H1 (cell line): ENCODE data around the gene DHX58. TPM values are rescaled to one million over a fixed set of nuclear protein-coding genes. Genes with fewer than 3 reads are reported as not detected.

Experiments
- ATF3 ChIP-seq: IDR thresholded peaks from 2 replicates; pipeline ENCODE4 v1.6.1; 2011; ENCODE audit warnings: low read depth, mild to moderate bottlenecking, low read length; ENCODE audit not compliant: insufficient read depth
- BCL11A ChIP-seq, 2 experiments: IDR thresholded peaks; one replicate each; pipeline ENCODE4 v1.6.1; 2011; ENCODE audit warnings: low read depth in 2 of 2, low read length in 2 of 2, mild to moderate bottlenecking in 2 of 2
- CBX8 ChIP-seq: fragments of 300-800, 300-1000 bp; sonication (generic); IDR thresholded peaks from 2 replicates; pipeline ENCODE4 v1.7.1; 2016; ENCODE audit warnings: low read depth, low read length, borderline replicate concordance
- CEBPB ChIP-seq: IDR thresholded peaks from 2 replicates; pipeline ENCODE4 v1.6.1; 2012; ENCODE audit warnings: low read depth, low read length
- CHD2 ChIP-seq: IDR thresholded peaks from 2 replicates; pipeline ENCODE4 v1.6.1; 2012; ENCODE audit warnings: low read length, improper control_type of control experiment
- GABPA ChIP-seq: IDR thresholded peaks from 2 replicates; pipeline ENCODE4 v1.6.1; 2011; ENCODE audit warnings: mild to moderate bottlenecking, low read length, moderate library complexity, borderline replicate concordance; ENCODE audit not compliant: insufficient read depth
- KDM4A ChIP-seq: IDR thresholded peaks from one replicate; pipeline ENCODE4 v1.7.1; 2012; ENCODE audit warnings: low read depth, mild to moderate bottlenecking, moderate library complexity, low read length, inconsistent platforms; ENCODE audit not compliant: severe bottlenecking
- KDM5A ChIP-seq: fragments of 200-600 bp; IDR thresholded peaks from 2 replicates; pipeline ENCODE4 v1.7.1; 2012; ENCODE audit warnings: mild to moderate bottlenecking, low read length, inconsistent platforms, mixed read lengths
- MAX ChIP-seq: IDR thresholded peaks from 2 replicates; pipeline ENCODE4 v1.6.1; 2012; ENCODE audit warnings: inconsistent platforms
- PHF8 ChIP-seq: fragments of 200-600 bp; sonication (generic); conservative IDR thresholded peaks from 2 replicates; pipeline ENCODE4 v1.7.1; 2012; ENCODE audit warnings: low read depth, mild to moderate bottlenecking, inconsistent platforms, low read length, moderate library complexity
- POLR2A ChIP-seq, 2 experiments: IDR thresholded peaks; 1 replicate in 1 of 2; 2 replicates in 1 of 2; pipeline ENCODE4 v1.6.1; 2011; ENCODE audit warnings: low read depth in 2 of 2, low read length in 2 of 2, mild to moderate bottlenecking in 2 of 2; ENCODE audit errors: control extremely low read depth in 1 of 2
- RAD21 ChIP-seq, 2 experiments: IDR thresholded peaks in 1 of 2; conservative IDR thresholded peaks in 1 of 2; 2 replicates each; pipeline ENCODE4 v1.6.1; 2011; ENCODE audit warnings: low read depth in 2 of 2, low read length in 2 of 2, improper control_type of control experiment in 1 of 2, inconsistent platforms in 1 of 2, mild to moderate bottlenecking in 1 of 2, moderate library complexity in 1 of 2
- RBBP5 ChIP-seq: IDR thresholded peaks from 2 replicates; pipeline ENCODE4 v1.7.1; 2012; ENCODE audit warnings: low read depth, mild to moderate bottlenecking, inconsistent platforms, low read length, moderate library complexity, borderline replicate concordance
- SIN3A ChIP-seq, 2 experiments: IDR thresholded peaks in 1 of 2; conservative IDR thresholded peaks in 1 of 2; 2 replicates each; pipeline ENCODE4 v1.6.1; 2011 to 2012; ENCODE audit warnings: low read length in 2 of 2, improper control_type of control experiment in 1 of 2, low read depth in 1 of 2, mild to moderate bottlenecking in 1 of 2
- SIX5 ChIP-seq: IDR thresholded peaks from 2 replicates; pipeline ENCODE4 v1.6.1; 2011; ENCODE audit warnings: mild to moderate bottlenecking, low read depth, low read length
- SP4 ChIP-seq: IDR thresholded peaks from 2 replicates; pipeline ENCODE4 v1.6.1; 2012; ENCODE audit warnings: low read length, inconsistent platforms
- SRF ChIP-seq: IDR thresholded peaks from 2 replicates; pipeline ENCODE4 v1.6.1; 2011; ENCODE audit warnings: mild to moderate bottlenecking, low read depth, low read length, moderate library complexity
- SUZ12 ChIP-seq: fragments of 200-600 bp; sonication (generic); IDR thresholded peaks from 2 replicates; pipeline ENCODE4 v1.6.1; 2012; ENCODE audit warnings: mild to moderate bottlenecking, inconsistent platforms, low read length, moderate library complexity, mixed read lengths
- TAF1 ChIP-seq: IDR thresholded peaks from 2 replicates; pipeline ENCODE4 v1.6.1; 2011; ENCODE audit warnings: mild to moderate bottlenecking, low read depth, low read length
- TAF7 ChIP-seq: optimal IDR thresholded peaks from 2 replicates; pipeline ENCODE3; 2011; ENCODE audit warnings: low read depth, mild to moderate bottlenecking, inconsistent platforms, low read length, moderate library complexity, borderline replicate concordance
- TEAD4 ChIP-seq: IDR thresholded peaks from 2 replicates; pipeline ENCODE4 v1.6.1; 2012; ENCODE audit warnings: low read depth, low read length, inconsistent platforms, mixed read lengths
- YY1 ChIP-seq: IDR thresholded peaks from 2 replicates; pipeline ENCODE4 v1.6.1; 2011; ENCODE audit warnings: low read depth, mild to moderate bottlenecking, low read length
- polyA plus RNA-seq, 7 experiments: library from polyadenylated mRNA; depleted of rRNA in 3 of 7; stranded (reverse) in 5 of 7; unstranded in 2 of 7; fragments of >200 nt in 5 of 7; fragments of 200-250 nt in 2 of 7; gene quantifications; 1 replicate in 5 of 7; 2 replicates in 1 of 7; 4 replicates in 1 of 7; pipeline versions ENCODE4 v1.2.1 to v1.2.3, GENCODE V29; 2011 to 2013; ENCODE audit warnings: missing spikeins in 2 of 7, mixed read lengths in 2 of 7
- total RNA-seq: library from RNA; stranded (reverse); fragmentation: NEBNext Ultra II Directional; extraction: Animal tissue kit (Norgen Biotek cat#: 25700); gene quantifications from 2 replicates; pipeline ENCODE4 v1.2.1, GENCODE V29; 2021
- TF ChIP-seq, protein P1 (sequence below): IDR thresholded peaks from 2 replicates; pipeline ENCODE4 v1.6.1; 2012; ENCODE audit warnings: inconsistent platforms

The DHX58 gene
- total and polyA plus RNA-seq, 2 of the 8 experiments (the other 6 are each of a cell fraction or from before 2014, with no cell fraction given), result 5.6 to 9.9 TPM

DNA sequence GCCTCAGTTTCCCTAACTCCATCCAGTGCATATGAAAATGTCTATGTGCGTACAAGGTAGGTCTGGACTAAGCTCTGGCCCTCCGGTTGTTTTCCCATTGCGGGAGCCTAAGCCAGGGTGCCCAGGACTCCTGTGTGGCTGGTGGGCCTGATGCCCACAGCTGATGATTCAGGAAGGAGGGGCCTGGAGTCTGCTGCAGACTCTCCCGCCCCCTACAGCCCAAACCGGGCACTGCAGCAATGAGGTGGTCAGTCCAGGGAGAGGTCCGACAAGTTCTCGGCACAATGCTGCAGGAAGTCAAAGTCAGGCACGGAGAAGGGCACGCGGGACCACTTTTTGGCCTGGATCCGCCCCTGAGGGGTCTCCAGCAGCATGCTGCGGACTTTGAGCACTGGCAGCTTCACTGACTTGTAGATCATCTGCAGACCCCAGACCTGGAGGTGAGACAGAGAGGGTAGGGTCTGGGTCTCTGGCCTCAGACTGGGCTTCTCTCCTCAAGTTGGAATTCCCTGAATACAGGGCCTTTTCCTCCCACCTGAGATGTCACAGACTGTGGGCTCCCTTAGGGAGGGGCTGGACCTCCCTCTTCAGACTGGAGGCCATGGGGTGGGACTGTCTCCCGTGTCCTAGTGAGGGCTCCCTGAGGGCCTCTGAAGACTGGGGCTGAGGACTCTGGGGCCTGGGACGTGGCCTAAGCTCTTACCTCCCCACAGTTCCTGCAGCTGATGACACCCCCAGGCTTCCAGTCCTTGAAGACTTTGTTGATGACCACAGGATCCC, 10.8 kb downstream of the DHX58 start (continued):
- TF ChIP-seq, protein P1, sequence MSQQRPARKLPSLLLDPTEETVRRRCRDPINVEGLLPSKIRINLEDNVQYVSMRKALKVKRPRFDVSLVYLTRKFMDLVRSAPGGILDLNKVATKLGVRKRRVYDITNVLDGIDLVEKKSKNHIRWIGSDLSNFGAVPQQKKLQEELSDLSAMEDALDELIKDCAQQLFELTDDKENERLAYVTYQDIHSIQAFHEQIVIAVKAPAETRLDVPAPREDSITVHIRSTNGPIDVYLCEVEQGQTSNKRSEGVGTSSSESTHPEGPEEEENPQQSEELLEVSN, result no peak
- no peak for TF ChIP-seq CHD2
- TF ChIP-seq RAD21 (IDR thresholded peaks at IDR 0.05 in 1 of 2, conservative IDR thresholded peaks at IDR 0.05 in 1 of 2; ENCODE audit: low read depth in 2 of 2, low read length in 2 of 2), result peak; percentile 93 to 96
- no peak for TF ChIP-seq BCL11A (IDR thresholded peaks at IDR 0.05; ENCODE audit: low read depth in 2 of 2, low read length in 2 of 2)
- TF ChIP-seq GABPA, result peak; percentile 41; the same call in 1 of the 2 replicates
- TF ChIP-seq TEAD4, result no peak
- TF ChIP-seq SIX5, result no peak
- TF ChIP-seq SP4, result no peak
- TF ChIP-seq TAF1, result no peak
- TF ChIP-seq SUZ12, result no peak
- TF ChIP-seq KDM4A, result no peak
- TF ChIP-seq MAX, result 0 out of 2 replicates have a peak, but pooled peaks have one; percentile 28
- TF ChIP-seq SRF, result no peak
- TF ChIP-seq YY1, result no peak
- TF ChIP-seq SIN3A (conservative IDR thresholded peaks at IDR 0.05 in 1 of 2, IDR thresholded peaks at IDR 0.05 in 1 of 2; ENCODE audit: low read depth in 1 of 2, low read length in 2 of 2), result peak in 1 of 2 experiments; percentile 78; a peak in 1 of 4 replicates
- TF ChIP-seq RBBP5, result no peak
- no peak for TF ChIP-seq KDM5A
- TF ChIP-seq TAF7, result no peak
- no peak for TF ChIP-seq CEBPB
- no peak for TF ChIP-seq CBX8
- TF ChIP-seq POLR2A (IDR thresholded peaks at IDR 0.05; ENCODE audit: control extremely low read depth in 1 of 2, low read depth in 2 of 2, low read length in 2 of 2), result no peak
- TF ChIP-seq PHF8, result 0 out of 2 replicates have a peak, but pooled peaks have one; percentile 8
- no peak for TF ChIP-seq ATF3
